Measurements from ENCODE around the gene RNF34.

GRCh38 chr12:121439715-121440114 lies 39.8 kb downstream of the RNF34 start:
- TF ChIP-seq CTCF (conservative IDR thresholded peaks at IDR 0.05; ENCODE audit: low read length) = no peak
- TF ChIP-seq EZH2phosphoT487 (IDR thresholded peaks at IDR 0.05; ENCODE audit: borderline replicate concordance) = no peak
